ENCODE data around the gene OSBP2.

GRCh38 chr22:30749272-30749671 is 54.6 kb downstream of the OSBP2 start:
- TF ChIP-seq CTCF (conservative IDR thresholded peaks at IDR 0.05; ENCODE audit: low read depth, low read length): no peak
- TF ChIP-seq EZH2 (IDR thresholded peaks at IDR 0.05; ENCODE audit: low read length, unreplicated experiment): no peak
- TF ChIP-seq EZH2phosphoT487 (IDR thresholded peaks at IDR 0.05; ENCODE audit: borderline replicate concordance, low read length): no peak

Measured in PC-3 (cell line).